Subcutaneous adipose tissue (tissue), 4 donors: Measurements from ENCODE around the gene CFAP119. TPM values are rescaled to one million over a fixed set of nuclear protein-coding genes. Genes with fewer than 3 reads are reported as not detected.

Source experiments
- CTCF ChIP-seq: fragments of 450-650 bp; IDR thresholded peaks from one replicate; pipeline ENCODE4 v1.5.1; 2016; ENCODE audit warnings: low read depth, mild to moderate bottlenecking, control low read depth, antibody characterized with exemption, moderate library complexity
- total RNA-seq, 4 donors: library from RNA; depleted of rRNA; stranded (reverse); fragments of >200 nt; gene quantifications; one replicate each; pipeline ENCODE4 v1.1.0, GENCODE V29; 2016

Gene CFAP119
- total RNA-seq, 4 donors from 2014 or later = 1.9 to 6.2 (median 2.7) TPM; not detected in 1

GRCh38 chr16:30769379-30770089 is 7.7 kb upstream of the CFAP119 start:
- no peak for TF ChIP-seq CTCF

- no peak for TF ChIP-seq CTCF
These were observed 6.8 kb upstream of the CFAP119 start for GRCh38 chr16:30768583-30769181.

- TF ChIP-seq CTCF = no peak
These were observed 6.1 kb upstream of the CFAP119 start for GRCh38 chr16:30767767-30768465.

- no peak for TF ChIP-seq CTCF
These were observed 5.0 kb upstream of the CFAP119 start for GRCh38 chr16:30766933-30767284.

GRCh38 chr16:30766206-30766932 is 4.5 kb upstream of the CFAP119 start:
- no peak for TF ChIP-seq CTCF

- no peak for TF ChIP-seq CTCF
These were observed 3.1 kb upstream of the CFAP119 start for GRCh38 chr16:30764816-30765465.

GRCh38 chr16:30764086-30764485 is 2.2 kb upstream of the CFAP119 start:
- no peak for TF ChIP-seq CTCF
